ENCODE data around the gene ZNF76.

The ZNF76 gene

DNA sequence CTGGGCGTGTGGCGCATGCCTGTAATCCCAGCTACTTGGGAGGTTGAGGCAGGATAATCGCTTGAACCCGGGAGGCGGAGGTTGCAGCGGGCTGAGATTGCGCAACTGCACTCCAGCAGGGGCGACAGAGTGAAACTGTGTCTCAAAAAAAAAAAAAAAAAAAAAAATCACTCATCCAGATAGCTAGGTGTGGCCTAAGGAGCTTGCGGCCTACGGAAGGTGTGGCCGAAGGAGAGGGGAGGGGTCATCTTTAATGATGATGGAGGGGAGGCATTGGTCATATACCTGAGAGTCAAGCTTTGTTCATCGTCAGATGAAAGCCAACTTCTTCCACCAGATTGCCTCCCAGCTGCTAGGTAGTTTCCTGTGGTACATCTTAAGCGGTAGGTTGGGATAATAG, 82.0 kb downstream of the ZNF76 start:
- no peak for DNase-seq

DNA sequence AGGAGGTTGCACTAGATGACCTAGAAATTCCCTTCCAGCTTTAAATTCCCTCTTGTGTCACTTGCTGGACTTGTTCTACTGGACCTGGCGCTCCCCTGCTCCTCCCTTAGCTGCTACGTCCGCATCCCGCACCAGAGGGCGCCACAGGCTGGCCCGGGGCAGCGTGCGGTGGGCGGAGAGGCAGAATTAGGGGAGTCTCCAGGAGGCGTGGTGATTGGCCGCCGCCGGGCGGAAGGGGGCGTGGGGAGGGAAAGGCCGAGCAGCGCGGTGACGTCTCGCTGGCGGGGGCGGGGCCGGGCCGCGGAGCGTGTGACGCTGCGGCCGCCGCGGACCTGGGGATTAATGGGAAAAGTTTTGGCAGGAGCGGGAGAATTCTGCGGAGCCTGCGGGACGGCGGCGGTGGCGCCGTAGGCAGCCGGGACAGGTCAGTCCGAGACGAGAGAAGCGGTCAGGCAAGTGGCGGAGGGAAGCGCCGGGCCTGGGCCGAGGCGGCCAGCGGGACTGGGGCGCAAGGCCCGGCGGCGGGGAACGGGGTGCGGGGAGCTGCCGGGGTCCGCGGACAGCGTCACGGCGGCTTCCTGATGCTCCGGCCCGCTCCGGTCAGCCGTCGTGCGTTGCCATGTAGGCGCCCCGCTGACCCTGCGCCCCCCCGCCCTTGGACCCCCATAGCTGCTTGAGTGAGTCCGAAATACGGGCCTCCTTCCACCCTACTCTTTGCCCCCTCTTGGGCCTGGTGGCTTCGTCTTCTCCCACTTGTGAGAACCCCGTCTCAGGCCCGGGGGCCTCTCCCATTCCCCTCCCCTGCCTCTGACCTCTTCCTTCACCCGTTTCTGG, 82.9 kb downstream of the ZNF76 start, which contains the start of gene PPARD:
Gene PPARD, plus strand, starts transcription at position 301 of the 834 bp plus-strand sequence. CDS start 68,530 bp downstream, outside the sequence.
- peak; percentile 96 to 97 for DNase-seq

DNA sequence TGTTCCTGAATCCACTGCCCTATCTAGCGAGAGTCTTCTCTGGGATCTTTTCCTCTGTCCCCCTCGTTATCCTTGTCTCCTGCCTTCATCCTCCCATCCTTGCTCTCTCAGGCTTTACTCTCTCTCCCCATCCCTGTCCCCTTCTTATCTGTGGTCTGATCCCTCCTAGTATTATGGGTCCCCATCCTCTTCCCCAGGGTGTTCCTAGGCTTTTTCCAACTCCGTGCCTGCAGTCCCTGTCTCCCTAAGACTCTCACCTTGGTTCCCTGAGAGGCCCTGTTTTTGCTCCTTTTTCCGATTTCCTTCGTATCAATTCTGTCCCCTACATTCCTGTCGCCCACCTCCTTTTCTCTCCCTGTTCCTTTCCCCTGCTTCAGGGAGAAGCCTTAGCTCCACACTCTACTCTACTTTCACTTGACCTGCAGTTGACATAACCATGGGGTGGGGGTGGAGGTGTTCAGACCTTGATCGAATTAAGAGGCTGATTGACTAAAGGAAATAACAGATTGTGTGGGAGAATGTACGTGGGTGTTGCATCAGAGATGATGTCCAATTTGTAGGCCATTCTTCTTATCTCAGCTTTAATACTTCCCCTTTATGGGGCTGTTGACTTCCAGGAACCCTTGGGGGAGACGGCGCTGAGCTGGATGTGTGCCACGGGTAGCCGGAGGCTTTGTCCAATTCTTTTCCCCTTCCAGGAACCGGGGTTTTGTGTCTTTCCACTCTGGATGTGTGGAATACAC, 83.7 kb downstream of the ZNF76 start:
- DNase-seq: peak; percentile 28 to 48

DNA sequence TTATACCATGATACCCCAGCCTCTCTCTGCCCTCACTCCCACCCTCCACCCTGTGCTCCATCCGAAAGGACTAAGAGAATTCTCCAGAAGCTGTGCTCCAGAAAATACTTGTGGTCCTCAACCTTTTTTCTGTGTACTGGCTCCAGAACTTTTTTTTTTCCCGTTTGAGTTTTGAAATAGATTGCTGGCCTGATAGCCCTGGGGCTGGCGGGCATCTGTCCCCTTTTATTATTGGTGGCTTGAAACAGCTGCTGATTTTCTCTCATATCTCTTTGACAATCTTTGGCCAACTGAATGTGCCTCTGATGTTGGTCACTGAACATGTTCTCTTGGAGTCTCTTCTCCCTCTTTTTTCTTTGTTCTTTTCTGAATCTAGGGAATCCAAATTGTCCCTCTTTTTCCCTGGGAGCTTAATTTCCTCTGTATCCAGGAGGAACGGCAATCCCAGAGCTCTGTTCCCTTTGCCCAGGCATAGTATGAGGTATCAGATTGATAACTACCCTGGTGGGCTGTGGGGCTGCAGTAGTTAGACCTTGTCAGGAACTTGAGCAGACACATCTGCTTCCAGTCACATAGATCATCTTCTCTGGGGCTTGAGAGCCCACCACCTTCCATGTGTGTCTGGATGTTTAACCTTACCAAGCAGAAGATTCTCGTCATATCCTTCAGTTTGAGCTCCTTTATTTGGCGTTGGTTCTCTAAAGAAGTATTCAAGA, 84.5 kb downstream of the ZNF76 start:
- DNase-seq: no peak
